ENCODE results near the gene MUTYH. TPM values are rescaled to one million over a fixed set of nuclear protein-coding genes. Genes with fewer than 3 reads are reported as not detected.

Gene MUTYH
- total and polyA plus RNA-seq, 2 donors from 2014 or later: 24.1 to 29.0 TPM

DNA sequence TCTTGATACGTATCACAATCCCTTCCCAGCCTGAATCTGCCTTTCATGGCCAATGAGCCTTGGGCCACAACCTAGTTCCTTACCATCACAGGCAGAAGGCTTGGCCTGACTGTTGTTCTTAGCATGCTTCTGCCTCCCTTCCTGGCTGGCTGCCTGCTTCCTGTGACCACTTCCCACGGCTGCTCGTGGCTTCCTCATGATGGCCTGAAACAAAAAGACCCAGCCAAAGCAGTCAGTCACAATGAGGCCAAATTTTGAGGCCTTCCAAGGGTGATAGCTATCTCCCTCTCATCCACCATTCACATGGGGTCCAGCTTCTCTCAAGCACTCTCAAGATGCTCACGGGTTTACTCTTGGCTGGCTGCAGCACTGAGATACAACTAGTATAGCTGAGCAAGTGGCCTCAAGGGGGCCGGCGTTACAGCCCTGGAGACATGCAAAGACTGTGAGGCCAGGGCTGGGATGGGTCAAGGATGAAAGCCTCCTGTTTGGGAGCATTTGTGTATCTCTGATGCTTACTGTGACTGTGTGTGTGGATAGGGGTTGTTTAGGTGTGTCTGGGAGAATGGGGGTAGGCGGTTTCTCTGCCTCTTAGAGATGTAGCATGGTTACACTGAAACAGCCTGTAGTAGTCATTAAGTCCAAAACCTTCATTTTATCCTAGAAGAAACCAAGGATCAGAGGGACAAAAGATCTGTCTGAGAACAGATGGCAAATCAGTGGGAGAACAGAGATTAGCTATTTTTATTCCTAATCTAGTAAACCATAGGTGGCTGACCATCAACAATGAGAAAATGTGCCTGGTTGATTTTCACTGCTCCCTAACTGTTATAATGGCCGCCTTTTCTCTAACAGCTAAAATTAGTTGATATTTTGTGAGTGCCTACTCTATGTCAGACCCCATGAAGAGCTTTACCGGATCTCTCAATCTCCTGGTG is 5.7 kb downstream of the MUTYH start:
- no peak overlapping the region for H3K9ac ChIP-seq (ENCODE audit: low read length in 3 of 3)
- H3K4me1 ChIP-seq (ENCODE audit: control insufficient read depth in 2 of 3, insufficient read depth in 2 of 3, low read depth in 1 of 3, low read length in 3 of 3): peaks cover 0 to 8% (median 0%) of the 10 kb centered on the region in 3 donors
- H3K36me3 ChIP-seq (ENCODE audit: control insufficient read depth in 2 of 3, insufficient read depth in 3 of 3, low read length in 3 of 3): peaks cover 2 to 31% (median 11%) of the 10 kb centered on the region in 3 donors
- peak in 1 of 5 donors; percentile 40 for DNase-seq
- no peaks in the 10 kb centered on the region for H3K9me3 ChIP-seq (ENCODE audit: control insufficient read depth in 2 of 3, insufficient read depth in 1 of 3, low read length in 3 of 3)
- no peak for FAIRE-seq
- no peak overlapping the region for H3K4me3 ChIP-seq (ENCODE audit: low read length in 3 of 3)
- TF ChIP-seq, protein P1, sequence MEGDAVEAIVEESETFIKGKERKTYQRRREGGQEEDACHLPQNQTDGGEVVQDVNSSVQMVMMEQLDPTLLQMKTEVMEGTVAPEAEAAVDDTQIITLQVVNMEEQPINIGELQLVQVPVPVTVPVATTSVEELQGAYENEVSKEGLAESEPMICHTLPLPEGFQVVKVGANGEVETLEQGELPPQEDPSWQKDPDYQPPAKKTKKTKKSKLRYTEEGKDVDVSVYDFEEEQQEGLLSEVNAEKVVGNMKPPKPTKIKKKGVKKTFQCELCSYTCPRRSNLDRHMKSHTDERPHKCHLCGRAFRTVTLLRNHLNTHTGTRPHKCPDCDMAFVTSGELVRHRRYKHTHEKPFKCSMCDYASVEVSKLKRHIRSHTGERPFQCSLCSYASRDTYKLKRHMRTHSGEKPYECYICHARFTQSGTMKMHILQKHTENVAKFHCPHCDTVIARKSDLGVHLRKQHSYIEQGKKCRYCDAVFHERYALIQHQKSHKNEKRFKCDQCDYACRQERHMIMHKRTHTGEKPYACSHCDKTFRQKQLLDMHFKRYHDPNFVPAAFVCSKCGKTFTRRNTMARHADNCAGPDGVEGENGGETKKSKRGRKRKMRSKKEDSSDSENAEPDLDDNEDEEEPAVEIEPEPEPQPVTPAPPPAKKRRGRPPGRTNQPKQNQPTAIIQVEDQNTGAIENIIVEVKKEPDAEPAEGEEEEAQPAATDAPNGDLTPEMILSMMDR (IDR thresholded peaks at IDR 0.05; ENCODE audit: borderline replicate concordance, extremely low read depth, insufficient read depth): no peak
- no peak overlapping the region for H3K27ac ChIP-seq (ENCODE audit: low read depth in 2 of 2, low read length in 2 of 2)
- intact Hi-C loops (cut with DNase I): no loop called here
- no peaks in the 10 kb centered on the region for H3K27me3 ChIP-seq (ENCODE audit: control insufficient read depth, insufficient read depth, low read length)

DNA sequence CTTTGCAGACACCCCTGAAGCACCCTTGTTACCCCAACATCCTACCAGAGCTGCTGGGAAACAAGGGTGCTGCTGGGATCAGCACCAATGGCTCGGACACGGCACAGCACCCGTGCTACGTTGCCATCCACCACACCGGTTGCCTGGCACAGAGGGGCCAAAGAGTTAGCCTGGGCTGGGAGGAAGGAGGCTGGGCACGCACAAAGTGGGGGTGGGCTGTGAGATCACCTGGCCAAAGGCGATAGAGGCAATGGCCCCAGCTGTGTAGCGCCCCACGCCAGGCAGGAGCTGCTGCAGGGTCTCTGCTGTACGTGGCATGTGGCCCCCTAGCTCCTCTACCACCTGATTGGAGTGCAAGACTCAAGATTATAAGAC is 7.9 kb downstream of the MUTYH start:
- DNase-seq: no peak
- TF ChIP-seq, protein P1 (IDR thresholded peaks at IDR 0.05; ENCODE audit: borderline replicate concordance, extremely low read depth, insufficient read depth): no peak
- Histone ChIP-seq H3K27me3 (ENCODE audit: control insufficient read depth, insufficient read depth, low read length) (no peaks in the 10 kb centered on the region), H3K4me1 (ENCODE audit: control insufficient read depth in 2 of 3, insufficient read depth in 2 of 3, low read depth in 1 of 3, low read length in 3 of 3) (peaks cover 0 to 8% (median 2%) of the 10 kb centered on the region in 3 donors), H3K27ac (ENCODE audit: low read depth in 2 of 2, low read length in 2 of 2) (no peak overlapping the region), H3K36me3 (ENCODE audit: control insufficient read depth in 2 of 3, insufficient read depth in 3 of 3, low read length in 3 of 3) (peaks cover 2 to 31% (median 11%) of the 10 kb centered on the region in 3 donors), H3K9me3 (ENCODE audit: control insufficient read depth in 2 of 3, insufficient read depth in 1 of 3, low read length in 3 of 3) (no peaks in the 10 kb centered on the region), H3K9ac (ENCODE audit: low read length in 3 of 3) (no peak overlapping the region), H3K4me3 (ENCODE audit: low read length in 3 of 3) (no peak overlapping the region)
- no peak for FAIRE-seq
- intact Hi-C loops (cut with DNase I): no loop called here

DNA sequence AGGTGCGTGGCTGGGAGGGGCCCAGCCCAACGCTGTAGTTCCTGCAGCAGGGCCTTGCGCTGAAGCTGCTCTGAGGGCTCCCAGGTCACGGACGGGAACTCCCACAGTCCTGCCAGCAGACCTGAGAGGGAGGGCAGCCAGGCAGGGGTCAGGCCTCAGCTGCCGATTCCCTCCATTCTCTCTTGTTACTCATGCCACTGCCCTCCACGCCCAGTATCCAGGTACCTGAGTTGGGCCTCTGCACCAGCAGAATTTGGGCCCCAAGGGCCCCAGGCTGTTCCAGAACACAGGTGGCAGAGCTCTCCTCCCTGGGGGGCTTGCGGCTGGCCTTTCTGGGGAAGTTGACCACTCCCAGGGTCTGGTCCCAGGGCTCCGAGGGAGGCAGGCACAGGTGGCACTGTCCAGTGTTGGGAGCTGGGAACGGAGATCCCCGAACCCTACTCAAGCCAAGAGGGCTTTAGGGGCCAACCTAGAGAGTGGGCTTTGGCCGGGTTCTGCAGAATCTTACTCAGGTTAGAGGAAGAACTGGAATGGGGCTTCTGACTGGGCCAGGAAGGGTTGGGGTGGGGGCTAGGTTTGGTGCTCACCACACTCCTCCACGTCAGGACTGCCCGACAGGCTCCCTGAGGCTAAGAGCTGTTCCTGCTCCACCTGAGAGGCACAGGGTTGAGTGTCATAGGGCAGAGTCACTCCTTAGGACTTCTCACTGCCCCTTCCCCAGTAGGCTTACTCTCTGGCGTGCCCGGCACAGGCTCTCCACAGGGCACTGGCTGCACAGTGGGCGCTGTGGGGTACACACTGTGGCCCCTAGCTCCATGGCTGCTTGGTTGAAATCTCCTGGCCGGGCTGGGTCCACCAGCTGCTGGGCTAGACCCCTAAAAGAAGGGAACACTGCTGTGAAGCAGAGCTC is 8.5 kb downstream of the MUTYH start:
- Histone ChIP-seq H3K4me1 (ENCODE audit: control insufficient read depth in 2 of 3, insufficient read depth in 2 of 3, low read depth in 1 of 3, low read length in 3 of 3) (peaks cover 0 to 9% (median 8%) of the 10 kb centered on the region in 3 donors), H3K4me3 (ENCODE audit: low read length in 3 of 3) (no peak overlapping the region), H3K9me3 (ENCODE audit: control insufficient read depth in 2 of 3, insufficient read depth in 1 of 3, low read length in 3 of 3) (no peaks in the 10 kb centered on the region), H3K27me3 (ENCODE audit: control insufficient read depth, insufficient read depth, low read length) (no peaks in the 10 kb centered on the region), H3K36me3 (ENCODE audit: control insufficient read depth in 2 of 3, insufficient read depth in 3 of 3, low read length in 3 of 3) (peaks cover 2 to 31% (median 11%) of the 10 kb centered on the region in 3 donors), H3K27ac (ENCODE audit: low read depth in 2 of 2, low read length in 2 of 2) (no peak overlapping the region), H3K9ac (ENCODE audit: low read length in 3 of 3) (no peak overlapping the region)
- FAIRE-seq (no peak), DNase-seq (no peak)
- intact Hi-C loops (cut with DNase I): no loop called here
- TF ChIP-seq, protein P1 (IDR thresholded peaks at IDR 0.05; ENCODE audit: borderline replicate concordance, extremely low read depth, insufficient read depth): no peak

All from kidney (tissue), 14 donors.